WTC11 (cell line): ENCODE measurements around the gene CHST3. TPM values are rescaled to one million over a fixed set of nuclear protein-coding genes. Genes with fewer than 3 reads are reported as not detected.

Experiments used
- ATAC-seq: fragments of 200-7000 bp; cut with Tn5 transposase; 2 replicates; pipeline ENCODE4 v1.10.0; 2021; ENCODE audit warnings: mild to moderate bottlenecking, moderate library complexity
- CTCF ChIA-PET: fragments of 300-600 bp; sonication (Branson Sonifier 250); formaldehyde crosslinking; loops from one replicate; lab custom pipeline; 2021; ENCODE audit warnings: antibody characterized with exemption; lab: Charles Lee
- POLR2A ChIA-PET: fragments of 350-600 bp; sonication (Branson Sonifier 250); formaldehyde crosslinking; loops from one replicate; lab custom pipeline; 2021; ENCODE audit warnings: antibody characterized with exemption; lab: Charles Lee
- DNase-seq: peaks from one replicate; pipeline ENCODE4 v3.0.0; 2021; ENCODE audit warnings: low spot score
- H3K27ac Mint-ChIP-seq: 2 replicates; pipeline ENCODE4 v1.8.0; 2021; ENCODE audit warnings: mixed read lengths
- H3K27me3 Mint-ChIP-seq: 2 replicates; pipeline ENCODE4 v1.8.0; 2021; ENCODE audit warnings: low read depth, mild to moderate bottlenecking, moderate library complexity, mixed read lengths
- H3K36me3 Mint-ChIP-seq: 2 replicates; pipeline ENCODE4 v1.8.0; 2021; ENCODE audit warnings: mixed read lengths
- H3K4me1 Mint-ChIP-seq: 2 replicates; pipeline ENCODE4 v1.8.0; 2022; ENCODE audit warnings: mixed read lengths
- H3K4me3 Mint-ChIP-seq: 2 replicates; pipeline ENCODE4 v1.8.0; 2021; ENCODE audit warnings: mild to moderate bottlenecking, moderate library complexity, mixed read lengths
- H3K9me3 Mint-ChIP-seq: 2 replicates; pipeline ENCODE4 v1.8.0; 2021; ENCODE audit warnings: mixed read lengths
- E2F1 ChIP-seq: sonication (generic); formaldehyde crosslinking; IDR thresholded peaks from 2 replicates; pipeline ENCODE4 v1.8.0; 2022; ENCODE audit warnings: mild to moderate bottlenecking, missing genetic modification reagents
- E2F4 ChIP-seq: sonication (generic); formaldehyde crosslinking; IDR thresholded peaks from 2 replicates; pipeline ENCODE4 v1.8.1; 2022; ENCODE audit warnings: low read depth, mild to moderate bottlenecking, moderate library complexity, missing genetic modification reagents, borderline replicate concordance
- EMX1 ChIP-seq: fragments of 250-450 bp; sonication (Bioruptor Pico); IDR thresholded peaks from 2 replicates; pipeline ENCODE4 v1.8.0; 2021; ENCODE audit warnings: mild to moderate bottlenecking
- ETV6 ChIP-seq: sonication (generic); formaldehyde crosslinking; IDR thresholded peaks from 2 replicates; pipeline ENCODE4 v1.8.1; 2022; ENCODE audit warnings: mild to moderate bottlenecking, missing genetic modification reagents
- GABPB1 ChIP-seq: sonication (generic); formaldehyde crosslinking; IDR thresholded peaks from 2 replicates; pipeline ENCODE4 v1.8.1; 2023; ENCODE audit warnings: mild to moderate bottlenecking, missing genetic modification reagents
- JUN ChIP-seq: sonication (generic); formaldehyde crosslinking; IDR thresholded peaks from 2 replicates; pipeline ENCODE4 v1.8.0; 2023; ENCODE audit warnings: mild to moderate bottlenecking, missing genetic modification reagents
- NFATC4 ChIP-seq: fragments of 250-450 bp; sonication (Bioruptor Pico); IDR thresholded peaks from 2 replicates; pipeline ENCODE4 v1.9.0; 2021; ENCODE audit warnings: mild to moderate bottlenecking
- RORB ChIP-seq: fragments of 250-450 bp; sonication (Bioruptor Pico); IDR thresholded peaks from 2 replicates; pipeline ENCODE4 v1.9.0; 2021; ENCODE audit warnings: mild to moderate bottlenecking
- SMAD3 ChIP-seq: sonication (generic); formaldehyde crosslinking; IDR thresholded peaks from 2 replicates; pipeline ENCODE4 v1.8.0; 2022; ENCODE audit warnings: missing genetic modification reagents, mild to moderate bottlenecking, borderline replicate concordance
- SP1 ChIP-seq: sonication (generic); formaldehyde crosslinking; conservative IDR thresholded peaks from 2 replicates; pipeline ENCODE4 v1.8.1; 2022; ENCODE audit warnings: missing genetic modification reagents
- STAT6 ChIP-seq: sonication (generic); formaldehyde crosslinking; conservative IDR thresholded peaks from 2 replicates; pipeline ENCODE4 v1.8.1; 2023; ENCODE audit warnings: mild to moderate bottlenecking, low read depth, missing genetic modification reagents, moderate library complexity
- USF1 ChIP-seq: sonication (generic); formaldehyde crosslinking; IDR thresholded peaks from 2 replicates; pipeline ENCODE4 v1.8.0; 2022; ENCODE audit warnings: mild to moderate bottlenecking, missing genetic modification reagents
- ZNF232 ChIP-seq: sonication (generic); formaldehyde crosslinking; IDR thresholded peaks from 2 replicates; pipeline ENCODE4 v1.8.0; 2022; ENCODE audit warnings: mild to moderate bottlenecking, missing genetic modification reagents
- ZNF317 ChIP-seq: sonication (generic); formaldehyde crosslinking; IDR thresholded peaks from 2 replicates; pipeline ENCODE4 v1.8.1; 2023; ENCODE audit warnings: low read depth, mild to moderate bottlenecking, moderate library complexity, missing genetic modification reagents, borderline replicate concordance
- ZNF512 ChIP-seq: sonication (generic); formaldehyde crosslinking; IDR thresholded peaks from 2 replicates; pipeline ENCODE4 v1.8.1; 2022; ENCODE audit warnings: missing genetic modification reagents, borderline replicate concordance
- total RNA-seq: library from RNA; stranded (reverse); gene quantifications from 3 replicates; pipeline ENCODE4 v1.2.3, GENCODE V29; 2021
- TF ChIP-seq, protein P1 (sequence below): fragments of 250-450 bp; sonication (Bioruptor Pico); conservative IDR thresholded peaks from 2 replicates; pipeline ENCODE4 v1.9.0; 2021; ENCODE audit warnings: mild to moderate bottlenecking
- TF ChIP-seq, protein P2 (sequence below): sonication (generic); formaldehyde crosslinking; IDR thresholded peaks from 2 replicates; pipeline ENCODE4 v1.8.0; 2022; ENCODE audit warnings: mild to moderate bottlenecking, missing genetic modification reagents
- TF ChIP-seq, protein P3 (sequence below): sonication (generic); formaldehyde crosslinking; IDR thresholded peaks from 2 replicates; pipeline ENCODE4 v1.8.0; 2022; ENCODE audit warnings: missing genetic modification reagents

Gene CHST3
- total RNA-seq, 1 experiment from 2014 or later: 7.0 TPM

DNA sequence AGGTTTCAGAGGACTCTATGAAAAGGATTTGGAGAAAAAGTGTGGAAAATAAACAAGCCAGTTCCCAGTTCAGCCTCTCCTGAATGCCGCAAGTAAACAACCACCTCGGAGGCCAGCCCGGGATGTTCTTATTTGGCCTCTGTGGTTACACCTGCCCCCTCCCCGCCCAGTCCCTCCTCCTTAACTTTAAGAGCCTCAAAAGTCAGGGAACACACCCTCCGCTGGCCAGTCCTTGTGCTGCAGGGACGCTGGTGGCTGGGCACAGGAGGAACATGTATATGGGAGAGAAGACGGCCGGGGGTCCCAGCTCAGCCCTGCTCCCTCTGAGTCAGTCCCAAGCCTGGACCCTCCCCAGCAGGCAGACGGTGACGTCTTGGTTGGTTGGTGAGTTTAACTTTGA, 6.1 kb downstream of the CHST3 start (continued):
- no peak for TF ChIP-seq GABPB1 (CRISPR knock-in tag)
- TF ChIP-seq ZNF512 (CRISPR knock-in tag): no peak
- no peak for TF ChIP-seq SMAD3 (CRISPR knock-in tag)
- TF ChIP-seq, protein P1, sequence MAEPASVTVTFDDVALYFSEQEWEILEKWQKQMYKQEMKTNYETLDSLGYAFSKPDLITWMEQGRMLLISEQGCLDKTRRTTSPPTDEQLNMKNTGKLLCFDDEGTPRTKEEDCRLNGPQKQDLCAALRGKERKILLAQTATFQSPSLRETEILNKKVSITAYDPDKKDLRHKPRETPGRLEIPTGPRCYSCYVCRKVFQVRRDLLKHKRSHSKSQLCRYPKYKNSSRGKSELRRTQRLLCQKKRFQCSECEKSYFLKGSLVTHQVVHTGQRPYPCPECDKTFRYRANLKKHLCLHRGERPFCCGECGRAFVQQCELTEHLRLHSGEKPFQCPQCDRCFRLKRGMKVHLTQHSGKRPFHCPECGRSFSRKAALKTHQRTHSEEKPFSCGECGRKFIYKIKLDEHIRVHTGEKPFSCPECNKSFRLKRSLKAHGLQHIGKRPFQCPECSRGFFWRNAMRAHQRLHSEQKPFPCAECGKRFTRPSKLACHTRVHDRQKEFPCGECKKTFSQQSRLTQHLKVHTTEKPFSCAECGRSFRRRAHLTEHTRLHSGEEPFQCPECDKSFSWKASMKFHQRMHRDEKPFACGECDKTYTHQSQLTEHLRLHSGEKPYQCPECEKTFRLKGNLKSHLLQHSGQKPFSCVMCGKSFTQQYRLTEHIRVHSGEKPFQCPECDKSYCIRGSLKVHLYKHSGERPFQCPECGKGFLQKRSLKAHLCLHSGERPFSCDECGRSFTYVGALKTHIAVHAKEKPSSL (CRISPR knock-in tag): no peak
- TF ChIP-seq, protein P2, sequence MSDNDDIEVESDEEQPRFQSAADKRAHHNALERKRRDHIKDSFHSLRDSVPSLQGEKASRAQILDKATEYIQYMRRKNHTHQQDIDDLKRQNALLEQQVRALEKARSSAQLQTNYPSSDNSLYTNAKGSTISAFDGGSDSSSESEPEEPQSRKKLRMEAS (CRISPR knock-in tag): no peak
- no peak for TF ChIP-seq E2F1 (CRISPR knock-in tag)
- TF ChIP-seq USF1 (CRISPR knock-in tag): no peak
- no peak for TF ChIP-seq NFATC4

DNA sequence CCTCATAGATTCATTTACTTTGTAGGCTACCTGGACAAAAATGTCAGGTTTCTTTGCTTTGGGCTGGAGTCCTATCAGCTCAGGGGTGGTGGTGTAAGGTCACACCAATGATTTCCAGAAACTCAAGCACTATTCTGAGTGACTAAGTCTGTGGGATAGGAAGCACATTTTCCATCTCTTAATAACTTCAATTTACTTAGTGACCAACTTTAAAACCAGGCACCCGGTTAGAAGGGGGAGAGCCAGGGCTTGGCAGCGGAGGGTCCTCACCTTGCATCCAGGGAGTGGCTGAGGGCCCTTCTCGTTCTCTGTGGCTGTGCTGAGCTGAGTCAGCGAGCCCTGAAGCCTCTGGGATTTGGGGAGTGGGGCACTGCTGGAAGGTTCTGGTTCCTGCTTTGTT, 6.7 kb downstream of the CHST3 start:
- Mint-ChIP-seq H3K4me1 (peaks cover 29% of the 10 kb centered on the region), H3K27me3 (peaks cover 9% of the 10 kb centered on the region), H3K4me3 (no peak overlapping the region), H3K36me3 (no peaks in the 10 kb centered on the region), H3K9me3 (no peaks in the 10 kb centered on the region), H3K27ac (no peak overlapping the region)
- CTCF ChIA-PET: interaction anchor here (1.2 to 3.6 kb wide), 8 partner anchors 13 to 159 kb away, joined by 3 to 18 read pairs (median 8); no protein-coding TSS in a partner anchor
- POLR2A ChIA-PET: no interaction called here
- TF ChIP-seq E2F4 (CRISPR knock-in tag): no peak
- TF ChIP-seq JUN: no peak
- TF ChIP-seq SP1 (CRISPR knock-in tag): no peak
- no peak for TF ChIP-seq ETV6
- TF ChIP-seq, protein P2 (CRISPR knock-in tag): no peak
- TF ChIP-seq ZNF232 (CRISPR knock-in tag): no peak
- TF ChIP-seq EMX1 (CRISPR knock-in tag): no peak
- no peak for TF ChIP-seq ZNF317 (CRISPR knock-in tag)
- TF ChIP-seq, protein P3, sequence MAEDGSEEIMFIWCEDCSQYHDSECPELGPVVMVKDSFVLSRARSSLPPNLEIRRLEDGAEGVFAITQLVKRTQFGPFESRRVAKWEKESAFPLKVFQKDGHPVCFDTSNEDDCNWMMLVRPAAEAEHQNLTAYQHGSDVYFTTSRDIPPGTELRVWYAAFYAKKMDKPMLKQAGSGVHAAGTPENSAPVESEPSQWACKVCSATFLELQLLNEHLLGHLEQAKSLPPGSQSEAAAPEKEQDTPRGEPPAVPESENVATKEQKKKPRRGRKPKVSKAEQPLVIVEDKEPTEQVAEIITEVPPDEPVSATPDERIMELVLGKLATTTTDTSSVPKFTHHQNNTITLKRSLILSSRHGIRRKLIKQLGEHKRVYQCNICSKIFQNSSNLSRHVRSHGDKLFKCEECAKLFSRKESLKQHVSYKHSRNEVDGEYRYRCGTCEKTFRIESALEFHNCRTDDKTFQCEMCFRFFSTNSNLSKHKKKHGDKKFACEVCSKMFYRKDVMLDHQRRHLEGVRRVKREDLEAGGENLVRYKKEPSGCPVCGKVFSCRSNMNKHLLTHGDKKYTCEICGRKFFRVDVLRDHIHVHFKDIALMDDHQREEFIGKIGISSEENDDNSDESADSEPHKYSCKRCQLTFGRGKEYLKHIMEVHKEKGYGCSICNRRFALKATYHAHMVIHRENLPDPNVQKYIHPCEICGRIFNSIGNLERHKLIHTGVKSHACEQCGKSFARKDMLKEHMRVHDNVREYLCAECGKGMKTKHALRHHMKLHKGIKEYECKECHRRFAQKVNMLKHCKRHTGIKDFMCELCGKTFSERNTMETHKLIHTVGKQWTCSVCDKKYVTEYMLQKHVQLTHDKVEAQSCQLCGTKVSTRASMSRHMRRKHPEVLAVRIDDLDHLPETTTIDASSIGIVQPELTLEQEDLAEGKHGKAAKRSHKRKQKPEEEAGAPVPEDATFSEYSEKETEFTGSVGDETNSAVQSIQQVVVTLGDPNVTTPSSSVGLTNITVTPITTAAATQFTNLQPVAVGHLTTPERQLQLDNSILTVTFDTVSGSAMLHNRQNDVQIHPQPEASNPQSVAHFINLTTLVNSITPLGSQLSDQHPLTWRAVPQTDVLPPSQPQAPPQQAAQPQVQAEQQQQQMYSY (CRISPR knock-in tag): no peak
- no peak for TF ChIP-seq RORB
- no peak for TF ChIP-seq STAT6 (CRISPR knock-in tag)
- no peak for DNase-seq
- no peak for ATAC-seq
